HCT116 (cell line): Measurements from ENCODE around the gene GUSB. TPM values are rescaled to one million over a fixed set of nuclear protein-coding genes. Genes with fewer than 3 reads are reported as not detected.

Experiments used
- ATAC-seq: fragments of 200-7000 bp; cut with Tn5 transposase; 2 replicates; pipeline ENCODE4 v1.9.1; 2020; ENCODE audit warnings: mild to moderate bottlenecking, moderate library complexity
- BruUV-seq: library from RNA; stranded (reverse); fragments of 400-500 nt; replicated peaks from 2 replicates; lab custom pipeline; 2021; lab: Mats Ljungman, UMichigan
- CTCF ChIA-PET: fragments of 300-600 bp; sonication (Branson Sonifier 250); formaldehyde crosslinking; loops from one replicate; lab custom pipeline; 2021; ENCODE audit warnings: antibody characterized with exemption; lab: Charles Lee
- POLR2A ChIA-PET: fragments of 300-600, 350-600 bp; sonication (Branson Sonifier 250); formaldehyde crosslinking; loops from one replicate; lab custom pipeline; 2021; ENCODE audit warnings: antibody characterized with exemption; lab: Charles Lee
- RAD21 ChIA-PET, 2 experiments: fragments of 300-600 bp; sonication (Branson Sonifier 250); formaldehyde crosslinking; loops; one replicate each; lab custom pipeline; 2023; ENCODE audit warnings: low total read pairs in 2 of 2; ENCODE audit not compliant: uncharacterized antibody in 2 of 2, unreplicated experiment in 2 of 2, low non-redundant PET in 1 of 2; lab: Charles Lee
- DNase-seq: peaks from one replicate; pipeline ENCODE4 v3.0.0-alpha.2; 2010; ENCODE audit warnings: low read depth, low spot score
- H2AFZ ChIP-seq: fragments of 200-600 bp; shearing (Covaris generic), sonication (generic); 2 replicates; pipeline ENCODE4 v1.6.1; 2017; ENCODE audit warnings: low read depth, mixed run types, mixed read lengths, antibody characterized with exemption, low read length; ENCODE audit not compliant: poor library complexity, severe bottlenecking
- H3K27ac ChIP-seq: 2 replicates; pipeline ENCODE4 v1.5.1; 2012; ENCODE audit warnings: low read depth, low read length
- H3K27me3 ChIP-seq: fragments of 200-600 bp; sonication (generic); 2 replicates; pipeline ENCODE4 v1.6.1; 2016; ENCODE audit warnings: mixed run types, low read length, mixed read lengths; ENCODE audit not compliant: insufficient read depth
- H3K36me3 ChIP-seq, 2 experiments: fragments of 200-500 bp in 1 of 2; fragments of 200-600 bp in 1 of 2; sonication (Bioruptor generic) in 1 of 2; sonication (generic) in 1 of 2; 2 replicates each; pipeline versions ENCODE4 v1.5.1 to v1.6.1; 2014 to 2016; ENCODE audit warnings: low read length in 2 of 2, inconsistent platforms in 1 of 2, mixed read lengths in 1 of 2, mixed run types in 1 of 2; ENCODE audit not compliant: insufficient read depth in 2 of 2, control insufficient read depth in 1 of 2
- H3K4me1 ChIP-seq, 2 experiments: fragments of 200-600 bp in 1 of 2; sonication (generic) in 1 of 2; 2 replicates each; pipeline versions ENCODE4 v1.5.1 to v1.6.1; 2012 to 2017; ENCODE audit warnings: low read length in 2 of 2, inconsistent platforms in 1 of 2, mild to moderate bottlenecking in 1 of 2, mixed read lengths in 1 of 2, mixed run types in 1 of 2, moderate library complexity in 1 of 2; ENCODE audit not compliant: insufficient read depth in 2 of 2, control insufficient read depth in 1 of 2
- H3K4me2 ChIP-seq: fragments of 200-600 bp; sonication (generic); 2 replicates; pipeline ENCODE4 v1.6.1; 2017; ENCODE audit warnings: mixed run types, low read length, mixed read lengths
- H3K4me3 ChIP-seq, 2 experiments: fragments of 200-600 bp in 1 of 2; sonication (generic) in 1 of 2; replicated peaks in 1 of 2; 2 replicates each; pipeline ENCODE4 v1.5.1; 2011 to 2016; ENCODE audit warnings: low read length in 2 of 2, control low read depth in 1 of 2, low read depth in 1 of 2, mild to moderate bottlenecking in 1 of 2, mixed read lengths in 1 of 2, mixed run types in 1 of 2
- H3K79me2 ChIP-seq: fragments of 200-600 bp; sonication (generic); 2 replicates; pipeline ENCODE4 v1.6.1; 2017; ENCODE audit warnings: mild to moderate bottlenecking, mixed run types, low read length, moderate library complexity, mixed read lengths; ENCODE audit not compliant: insufficient read depth
- H3K9ac ChIP-seq: fragments of 200-600 bp; sonication (generic); 2 replicates; pipeline ENCODE4 v1.6.1; 2016; ENCODE audit warnings: low read length, mixed read lengths
- H3K9me2 ChIP-seq: fragments of 200-600 bp; sonication (generic), shearing (Covaris generic); 2 replicates; pipeline ENCODE4 v1.6.1; 2017; ENCODE audit warnings: mixed run types, mild to moderate bottlenecking, moderate library complexity; ENCODE audit not compliant: insufficient read depth
- H3K9me3 ChIP-seq, 2 experiments: fragments of 200-500 bp in 1 of 2; fragments of 200-600 bp in 1 of 2; sonication (Bioruptor generic) in 1 of 2; sonication (generic) in 1 of 2; 2 replicates each; pipeline ENCODE4 v1.6.1; 2014 to 2017; ENCODE audit warnings: low read length in 2 of 2, mixed read lengths in 2 of 2, inconsistent platforms in 1 of 2, low read depth in 1 of 2, mild to moderate bottlenecking in 1 of 2, mixed run types in 1 of 2, moderate library complexity in 1 of 2; ENCODE audit not compliant: control insufficient read depth in 1 of 2, insufficient read depth in 1 of 2
- H4K20me1 ChIP-seq: fragments of 200-600 bp; sonication (generic), shearing (Covaris generic); 2 replicates; pipeline ENCODE4 v1.6.1; 2017; ENCODE audit warnings: mixed run types, mild to moderate bottlenecking, moderate library complexity; ENCODE audit not compliant: insufficient read depth
- ATF3 ChIP-seq: IDR thresholded peaks from 2 replicates; pipeline ENCODE4 v1.6.1; 2012
- EGR1 ChIP-seq: IDR thresholded peaks from 2 replicates; pipeline ENCODE4 v1.6.1; 2012; ENCODE audit warnings: low read depth
- EZH2phosphoT487 ChIP-seq: fragments of 200-600 bp; IDR thresholded peaks from 2 replicates; pipeline ENCODE4 v1.6.1; 2018; ENCODE audit warnings: antibody characterized with exemption, borderline replicate concordance
- FOSL1 ChIP-seq: IDR thresholded peaks from 2 replicates; pipeline ENCODE4 v1.6.1; 2012; ENCODE audit warnings: low read depth
- REST ChIP-seq: IDR thresholded peaks from 2 replicates; pipeline ENCODE4 v1.6.1; 2012; ENCODE audit warnings: low read depth
- TCF7L2 ChIP-seq: IDR thresholded peaks from 2 replicates; pipeline ENCODE4 v1.7.0; 2011; ENCODE audit warnings: borderline replicate concordance, inconsistent platforms; ENCODE audit not compliant: insufficient read depth, insufficient read length; ENCODE audit errors: extremely low read depth
- ZNF274 ChIP-seq: fragments of 200-500 bp; sonication (Bioruptor generic); IDR thresholded peaks from 2 replicates; pipeline ENCODE4 v1.6.1; 2014; ENCODE audit warnings: mild to moderate bottlenecking, low read depth, low read length, inconsistent platforms
- intact Hi-C: fragments of 100-400 bp; cut with micrococcal nuclease; formaldehyde crosslinking; loops from 2 replicates; pipeline ENCODE4 v1.10.0; 2022
- total RNA-seq: library from RNA; stranded (reverse); gene quantifications from one replicate; pipeline ENCODE4 v1.2.1, GENCODE V29; 2021; ENCODE audit not compliant: unreplicated experiment

Gene GUSB
- total RNA-seq, 1 experiment from 2014 or later = 31.5 TPM

- CTCF ChIA-PET = no interaction called here
- Histone ChIP-seq H3K36me3 (no peaks in the 10 kb centered on the region), H3K9me2 (no peaks in the 10 kb centered on the region), H4K20me1 (peaks cover 20% of the 10 kb centered on the region; the same call in 1 of the 2 replicates), H3K79me2 (peaks cover 77% of the 10 kb centered on the region), H3K27me3 (no peaks in the 10 kb centered on the region), H3K4me2 (no peak overlapping the region), H3K27ac (no peak overlapping the region), H3K9me3 (no peaks in the 10 kb centered on the region), H3K4me3 (no peak overlapping the region), H3K4me1 (peaks cover 5 to 9% of the 10 kb centered on the region in 2 experiments; a peak in 1 of 4 replicates), H3K9ac (no peak overlapping the region), H2AFZ (no peak overlapping the region)
- intact Hi-C loops = no loop called here
- no TSS peak for BruUV-seq
- TF ChIP-seq FOSL1 = no peak
- no peak for TF ChIP-seq TCF7L2
- TF ChIP-seq REST = no peak
- TF ChIP-seq EGR1 = no peak
- no peak for TF ChIP-seq ZNF274
- TF ChIP-seq ATF3 = no peak
- TF ChIP-seq EZH2phosphoT487 = no peak
- ATAC-seq (no peak), DNase-seq (no peak)
- POLR2A ChIA-PET = no interaction called here
- RAD21 ChIA-PET = no interaction called here
These were observed 50.3 kb downstream of the GUSB start for GRCh38 chr7:65931685-65932084.
